Panc1 (cell line): ENCODE data around the gene IL34. TPM values are rescaled to one million over a fixed set of nuclear protein-coding genes. Genes with fewer than 3 reads are reported as not detected.

ENCODE experiments used
- ATAC-seq: fragments of 200-7000 bp; cut with Tn5 transposase; 2 replicates; pipeline ENCODE4 v1.9.1; 2020; ENCODE audit warnings: mild to moderate bottlenecking, moderate library complexity
- BruUV-seq: library from RNA; stranded (reverse); fragments of 400-500 nt; replicated peaks from 2 replicates; lab custom pipeline; 2021; lab: Mats Ljungman, UMichigan
- CTCF ChIA-PET: fragments of 300-600 bp; sonication (Branson Sonifier 250); formaldehyde crosslinking; loops from one replicate; lab custom pipeline; 2022; ENCODE audit warnings: antibody characterized with exemption; lab: Charles Lee
- POLR2A ChIA-PET: fragments of 300-600 bp; sonication (Branson Sonifier 250); formaldehyde crosslinking; loops from one replicate; lab custom pipeline; 2022; ENCODE audit warnings: antibody characterized with exemption; lab: Charles Lee
- DNase-seq: peaks from one replicate; pipeline ENCODE4 v3.0.0-alpha.2; 2010; ENCODE audit warnings: low read depth, low spot score
- H3K27ac ChIP-seq: 2 replicates; pipeline ENCODE4 v1.5.1; 2011; ENCODE audit warnings: mild to moderate bottlenecking, low read length, inconsistent platforms
- H3K27me3 ChIP-seq: fragments of 200-500 bp; sonication (Bioruptor generic); 2 replicates; pipeline ENCODE4 v1.6.0; 2014; ENCODE audit warnings: low read length, inconsistent platforms; ENCODE audit not compliant: control insufficient read depth, insufficient read depth
- H3K36me3 ChIP-seq: fragments of 200-500 bp; sonication (Bioruptor generic); 2 replicates; pipeline ENCODE4 v1.5.1; 2014; ENCODE audit warnings: inconsistent platforms, mild to moderate bottlenecking, low read length, moderate library complexity; ENCODE audit not compliant: control insufficient read depth, insufficient read depth
- H3K4me1 ChIP-seq: 2 replicates; pipeline ENCODE4 v1.5.1; 2011; ENCODE audit warnings: inconsistent platforms, mild to moderate bottlenecking, low read length, moderate library complexity; ENCODE audit not compliant: control insufficient read depth, insufficient read depth
- H3K4me3 ChIP-seq, 2 experiments: 2 replicates each; pipeline ENCODE4 v1.5.1; 2011 to 2012; ENCODE audit warnings: low read depth in 2 of 2, low read length in 2 of 2, mild to moderate bottlenecking in 2 of 2, inconsistent platforms in 1 of 2, moderate library complexity in 1 of 2
- H3K9me3 ChIP-seq: fragments of 200-500 bp; sonication (Bioruptor generic); 2 replicates; pipeline ENCODE4 v1.5.1; 2014; ENCODE audit warnings: low read depth, mild to moderate bottlenecking, inconsistent platforms, low read length, moderate library complexity; ENCODE audit not compliant: control insufficient read depth, insufficient read depth
- CTCF ChIP-seq: fragments of 450-650 bp; IDR thresholded peaks from 2 replicates; pipeline ENCODE4 v1.5.1; 2017; ENCODE audit warnings: mild to moderate bottlenecking
- POLR2AphosphoS5 ChIP-seq: IDR thresholded peaks from 2 replicates; pipeline ENCODE4 v1.6.1; 2012; ENCODE audit warnings: mild to moderate bottlenecking, low read depth, low read length, moderate library complexity
- REST ChIP-seq, 2 experiments: IDR thresholded peaks; 2 replicates each; pipeline ENCODE4 v1.6.1; 2011 to 2012; ENCODE audit warnings: low read depth in 2 of 2, control low read depth in 1 of 2, low read length in 1 of 2, mild to moderate bottlenecking in 1 of 2, moderate library complexity in 1 of 2; ENCODE audit not compliant: insufficient read depth in 1 of 2
- SIN3A ChIP-seq: IDR thresholded peaks from 2 replicates; pipeline ENCODE4 v1.6.1; 2012; ENCODE audit warnings: low read depth, mild to moderate bottlenecking, low read length, moderate library complexity, borderline replicate concordance; ENCODE audit not compliant: insufficient read depth
- TCF7L2 ChIP-seq: IDR thresholded peaks from 2 replicates; pipeline ENCODE4 v1.6.1; 2011; ENCODE audit warnings: mild to moderate bottlenecking, low read depth, low read length, inconsistent platforms
- in situ Hi-C: cut with HindIII; loops from 2 replicates; pipeline ENCODE4 v1.10.0; 2016; ENCODE audit warnings: low sequenced_read_pairs, low pct_unique_long_range_greater_than_20kb
- intact Hi-C: fragments of 100-400 bp; cut with micrococcal nuclease; formaldehyde crosslinking; loops from one replicate; pipeline ENCODE4 v1.10.0; 2022; ENCODE audit not compliant: unreplicated experiment
- total RNA-seq: library from RNA; stranded (reverse); gene quantifications from one replicate; pipeline ENCODE4 v1.2.1, GENCODE V29; 2021; ENCODE audit not compliant: unreplicated experiment

The IL34 gene
- total RNA-seq, 1 experiment from 2014 or later, result 5.8 TPM

GRCh38 chr16:70610273-70611223 is 35.8 kb upstream of the IL34 start:
- Histone ChIP-seq H3K4me1 (0 out of 2 replicates have a peak, but pooled peaks cover 3% of the 10 kb centered on the region), H3K36me3 (no peaks in the 10 kb centered on the region), H3K27me3 (no peaks in the 10 kb centered on the region), H3K4me3 (no peak overlapping the region), H3K9me3 (no peaks in the 10 kb centered on the region), H3K27ac (peak overlapping the region; percentile 44; the same call in 1 of the 2 replicates)
- CTCF ChIA-PET, result no interaction called here
- ATAC-seq (no peak), DNase-seq (no peak)
- intact Hi-C loops, result no loop called here
- no TSS peak for BruUV-seq
- POLR2A ChIA-PET, result no interaction called here
- in situ Hi-C loops, result no loop called here
- TF ChIP-seq TCF7L2 (no peak), SIN3A (no peak), CTCF (no peak), POLR2AphosphoS5 (no peak), REST (IDR thresholded peaks at IDR 0.05; ENCODE audit: insufficient read depth in 1 of 2, low read depth in 2 of 2, low read length in 1 of 2) (no peak)

- in situ Hi-C loops (no loop called here), intact Hi-C loops (no loop called here)
- Histone ChIP-seq H3K27ac (no peak overlapping the region; the same call in 1 of the 2 replicates), H3K4me1 (0 out of 2 replicates have a peak, but pooled peaks cover 3% of the 10 kb centered on the region), H3K27me3 (no peaks in the 10 kb centered on the region), H3K4me3 (no peak overlapping the region), H3K36me3 (no peaks in the 10 kb centered on the region), H3K9me3 (no peaks in the 10 kb centered on the region)
- ChIA-PET POLR2A (no interaction called here), CTCF (interaction anchor here (0.9 kb wide), 1 partner anchor 14 kb away, joined by 3 read pairs; no protein-coding TSS in a partner anchor)
- DNase-seq (no peak), ATAC-seq (no peak)
- no peak for TF ChIP-seq POLR2AphosphoS5
- TF ChIP-seq TCF7L2, result no peak
- TF ChIP-seq REST (IDR thresholded peaks at IDR 0.05; ENCODE audit: insufficient read depth in 1 of 2, low read depth in 2 of 2, low read length in 1 of 2), result no peak
- TF ChIP-seq SIN3A, result no peak
- TF ChIP-seq CTCF, result no peak
- no TSS peak for BruUV-seq
Measured at GRCh38 chr16:70611224-70611598, 35.1 kb upstream of the IL34 start.
